ENCODE results near the gene FGD2. TPM values are rescaled to one million over a fixed set of nuclear protein-coding genes. Genes with fewer than 3 reads are reported as not detected.
A peak's percentile ranks its signal among the peaks of the same experiment; 100 is the strongest.

FGD2 gene
- total RNA-seq, 1 donor = under 0.01 TPM

DNA sequence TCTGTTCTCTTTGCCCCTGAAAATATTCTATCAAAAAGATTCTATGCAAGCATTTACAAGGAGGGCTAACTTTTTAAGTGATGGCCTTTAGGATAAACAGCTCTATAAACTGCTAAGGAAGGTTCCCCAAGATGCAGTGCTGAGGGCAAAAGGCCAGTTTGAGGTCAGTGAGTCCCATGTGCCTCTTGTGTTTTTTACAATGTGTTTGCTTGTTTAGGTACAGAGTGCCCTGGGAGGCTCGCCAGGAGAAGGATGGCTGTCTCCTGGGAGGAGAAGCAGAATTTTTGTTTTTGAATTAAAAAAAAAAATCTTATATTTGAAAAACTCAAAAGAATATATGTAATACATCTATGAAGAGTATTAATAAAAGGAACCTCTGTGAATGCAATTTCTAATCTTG is 32.3 kb upstream of the FGD2 start:
- TF ChIP-seq CTCF (IDR thresholded peaks at IDR 0.05; ENCODE audit: extremely low read depth, low read depth, low read length) = no peak
- Histone ChIP-seq H3K36me3 (ENCODE audit: insufficient read depth, low read length) (peaks cover 98% of the 10 kb centered on the region), H3K9me3 (ENCODE audit: low read depth, low read length) (no peaks in the 10 kb centered on the region), H2AFZ (ENCODE audit: low read length) (no peak overlapping the region), H4K20me1 (ENCODE audit: insufficient read depth, low read length) (peaks cover 27% of the 10 kb centered on the region), H3K79me2 (ENCODE audit: insufficient read depth, low read length) (peaks cover 28% of the 10 kb centered on the region), H3K27me3 (ENCODE audit: insufficient read depth, low read length) (no peaks in the 10 kb centered on the region), H3K4me1 (ENCODE audit: insufficient read depth, low read length) (no peaks in the 10 kb centered on the region), H3K27ac (ENCODE audit: low read depth, low read length) (no peak overlapping the region), H3K4me2 (ENCODE audit: insufficient read depth, low read length) (no peak overlapping the region), H3K4me3 (ENCODE audit: insufficient read depth, low read length) (no peak overlapping the region)
- DNase-seq (ENCODE audit: insufficient read length, low spot score, missing footprints) = peak; percentile 55

DNA sequence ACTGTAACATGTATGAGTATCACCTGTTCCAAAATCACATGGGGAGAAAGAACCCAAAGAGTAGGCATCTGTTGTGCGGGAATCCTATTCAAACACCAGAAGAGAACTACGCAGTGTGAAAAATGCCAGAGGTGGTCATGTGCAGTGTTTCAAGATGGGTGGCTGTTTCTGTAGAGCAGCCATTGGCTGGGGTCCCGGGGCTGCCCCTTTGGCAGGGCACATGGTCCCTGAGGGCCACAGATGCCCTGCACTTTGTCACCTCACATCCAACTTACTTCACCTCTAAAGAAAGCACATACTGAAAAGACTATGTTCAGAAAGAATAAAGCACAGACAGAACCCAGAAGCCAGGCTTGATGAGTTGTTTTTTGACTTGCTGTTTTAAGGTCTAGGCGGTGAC is 31.8 kb upstream of the FGD2 start:
- no peaks in the 10 kb centered on the region for H3K4me1 ChIP-seq (ENCODE audit: insufficient read depth, low read length)
- H3K79me2 ChIP-seq (ENCODE audit: insufficient read depth, low read length) = peaks cover 32% of the 10 kb centered on the region
- peaks cover 31% of the 10 kb centered on the region for H4K20me1 ChIP-seq (ENCODE audit: insufficient read depth, low read length)
- no peak for DNase-seq (ENCODE audit: insufficient read length, low spot score, missing footprints)
- TF ChIP-seq CTCF (IDR thresholded peaks at IDR 0.05; ENCODE audit: extremely low read depth, low read depth, low read length) = no peak
- H3K4me3 ChIP-seq (ENCODE audit: insufficient read depth, low read length) = no peak overlapping the region
- H2AFZ ChIP-seq (ENCODE audit: low read length) = no peak overlapping the region
- peaks cover 98% of the 10 kb centered on the region for H3K36me3 ChIP-seq (ENCODE audit: insufficient read depth, low read length)
- H3K27ac ChIP-seq (ENCODE audit: low read depth, low read length) = no peak overlapping the region
- H3K27me3 ChIP-seq (ENCODE audit: insufficient read depth, low read length) = no peaks in the 10 kb centered on the region
- no peaks in the 10 kb centered on the region for H3K9me3 ChIP-seq (ENCODE audit: low read depth, low read length)
- no peak overlapping the region for H3K4me2 ChIP-seq (ENCODE audit: insufficient read depth, low read length)

DNA sequence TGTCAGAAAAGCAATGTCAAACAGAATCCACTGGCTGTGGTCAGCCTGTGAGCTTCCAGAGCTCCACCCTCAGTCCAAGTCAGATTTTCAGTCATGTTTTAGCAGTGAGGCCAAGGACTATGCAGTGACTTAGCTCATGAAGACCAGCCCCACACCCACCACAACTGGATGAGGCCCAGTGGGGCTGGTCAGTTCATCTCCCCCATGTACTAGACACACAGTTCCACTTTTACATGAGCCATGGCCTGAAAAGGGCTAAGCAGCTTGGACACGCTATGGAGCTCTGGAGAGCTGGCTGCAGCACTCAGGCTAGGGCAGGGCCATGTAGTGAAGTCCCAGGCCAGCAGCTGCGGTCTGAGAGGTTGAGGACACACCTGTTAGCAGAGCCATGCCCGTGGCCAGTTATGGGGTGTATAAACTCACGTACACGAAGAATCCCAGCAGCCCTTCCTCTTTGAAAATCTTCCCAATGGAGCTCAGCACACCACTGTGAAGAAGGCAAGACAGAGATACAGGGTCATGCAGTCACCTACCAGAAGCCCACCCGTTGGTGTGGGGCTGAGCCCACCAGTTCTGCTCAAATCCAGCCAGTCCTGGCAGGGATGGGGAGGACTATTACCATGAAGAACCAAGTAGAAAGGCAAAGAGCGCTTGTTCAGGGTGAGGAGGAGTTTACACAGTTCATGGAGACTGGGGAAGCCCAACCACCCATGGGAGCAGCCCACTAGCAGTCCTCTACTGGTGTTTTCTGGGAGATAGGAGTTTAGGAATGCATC is 30.0 kb upstream of the FGD2 start:
- Histone ChIP-seq H3K4me2 (ENCODE audit: insufficient read depth, low read length) (no peak overlapping the region), H3K4me3 (ENCODE audit: insufficient read depth, low read length) (no peak overlapping the region), H3K36me3 (ENCODE audit: insufficient read depth, low read length) (peaks cover 82% of the 10 kb centered on the region), H3K27ac (ENCODE audit: low read depth, low read length) (no peak overlapping the region), H2AFZ (ENCODE audit: low read length) (no peak overlapping the region), H4K20me1 (ENCODE audit: insufficient read depth, low read length) (peaks cover 41% of the 10 kb centered on the region), H3K9me3 (ENCODE audit: low read depth, low read length) (no peaks in the 10 kb centered on the region), H3K4me1 (ENCODE audit: insufficient read depth, low read length) (no peaks in the 10 kb centered on the region), H3K27me3 (ENCODE audit: insufficient read depth, low read length) (no peaks in the 10 kb centered on the region), H3K79me2 (ENCODE audit: insufficient read depth, low read length) (peaks cover 50% of the 10 kb centered on the region)
- no peak for TF ChIP-seq CTCF (IDR thresholded peaks at IDR 0.05; ENCODE audit: extremely low read depth, low read depth, low read length)
- peak; percentile 50 for DNase-seq (ENCODE audit: insufficient read length, low spot score, missing footprints)

- H3K9me3 ChIP-seq (ENCODE audit: low read depth, low read length) = no peaks in the 10 kb centered on the region
- DNase-seq (ENCODE audit: insufficient read length, low spot score, missing footprints) = no peak
- H3K27me3 ChIP-seq (ENCODE audit: insufficient read depth, low read length) = no peaks in the 10 kb centered on the region
- H3K79me2 ChIP-seq (ENCODE audit: insufficient read depth, low read length) = peaks cover 55% of the 10 kb centered on the region
- no peak overlapping the region for H3K4me3 ChIP-seq (ENCODE audit: insufficient read depth, low read length)
- no peak overlapping the region for H3K4me2 ChIP-seq (ENCODE audit: insufficient read depth, low read length)
- no peak overlapping the region for H3K27ac ChIP-seq (ENCODE audit: low read depth, low read length)
- peaks cover 44% of the 10 kb centered on the region for H4K20me1 ChIP-seq (ENCODE audit: insufficient read depth, low read length)
- peaks cover 79% of the 10 kb centered on the region for H3K36me3 ChIP-seq (ENCODE audit: insufficient read depth, low read length)
- no peak overlapping the region for H2AFZ ChIP-seq (ENCODE audit: low read length)
- TF ChIP-seq CTCF (IDR thresholded peaks at IDR 0.05; ENCODE audit: extremely low read depth, low read depth, low read length) = no peak
- H3K4me1 ChIP-seq (ENCODE audit: insufficient read depth, low read length) = no peaks in the 10 kb centered on the region
Measured at GRCh38 chr6:36976007-36976264, 29.5 kb upstream of the FGD2 start.
